ENCODE data around the gene VARS2.
A peak's percentile ranks its signal among the peaks of the same experiment; 100 is the strongest.
"Not testable (repeated sequence)": the region's sequence is repeated elsewhere in the genome, so short reads cannot be mapped to it uniquely, and the experiment has no call there.

The VARS2 gene

DNA sequence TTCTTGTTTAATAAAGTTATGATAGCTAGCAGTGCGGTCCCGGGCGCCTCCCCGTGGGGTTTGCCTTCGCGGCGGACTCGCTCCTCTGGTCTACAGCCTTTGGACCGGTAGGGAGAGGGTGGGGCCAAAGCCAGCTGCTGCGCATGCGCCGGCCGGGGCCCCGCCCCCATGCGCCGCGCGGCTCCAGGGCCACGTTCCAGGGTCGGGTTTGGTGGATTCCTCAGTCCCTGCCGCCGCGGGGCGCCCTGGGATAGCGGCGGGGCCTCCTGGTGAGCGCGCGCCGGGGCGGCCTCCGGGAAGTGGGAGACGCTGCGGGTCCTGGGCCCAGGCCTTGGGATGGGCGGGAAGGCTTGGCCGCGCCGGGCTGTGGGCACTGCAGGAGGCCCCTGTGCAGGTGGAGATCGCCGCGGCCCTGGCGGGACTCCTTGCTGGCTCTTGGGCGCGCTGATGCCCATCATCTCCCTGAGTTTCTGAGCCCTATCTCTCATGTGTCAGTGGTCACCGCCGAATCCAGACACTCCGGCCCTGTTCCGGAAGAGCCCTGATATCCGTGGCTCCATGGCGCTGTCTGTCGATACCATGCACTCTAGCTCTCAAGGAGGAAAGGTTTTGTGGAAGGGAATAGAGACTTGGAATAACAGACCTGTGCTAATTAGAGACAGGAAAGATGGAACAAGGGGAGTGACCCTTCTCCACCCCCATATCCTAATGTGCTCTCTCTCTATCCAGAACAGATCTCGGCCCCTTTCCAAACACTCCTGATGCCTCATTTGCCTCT lies at the start of gene VARS2:
TSS of gene VARS2 (plus strand) at position 163 of the 778 bp plus-strand sequence. CDS start at position 762, 599 bp downstream.
- peak within 1 kb of the TSS; percentile 96 for H2AFZ ChIP-seq
- peak within 1 kb of the TSS; percentile 74 for H3K4me3 ChIP-seq (ENCODE audit: low read depth, low read length)
- H3K27me3 ChIP-seq (ENCODE audit: control insufficient read depth, insufficient read depth, low read length): no peaks in the 10 kb centered on the region
- TF ChIP-seq, protein P1, sequence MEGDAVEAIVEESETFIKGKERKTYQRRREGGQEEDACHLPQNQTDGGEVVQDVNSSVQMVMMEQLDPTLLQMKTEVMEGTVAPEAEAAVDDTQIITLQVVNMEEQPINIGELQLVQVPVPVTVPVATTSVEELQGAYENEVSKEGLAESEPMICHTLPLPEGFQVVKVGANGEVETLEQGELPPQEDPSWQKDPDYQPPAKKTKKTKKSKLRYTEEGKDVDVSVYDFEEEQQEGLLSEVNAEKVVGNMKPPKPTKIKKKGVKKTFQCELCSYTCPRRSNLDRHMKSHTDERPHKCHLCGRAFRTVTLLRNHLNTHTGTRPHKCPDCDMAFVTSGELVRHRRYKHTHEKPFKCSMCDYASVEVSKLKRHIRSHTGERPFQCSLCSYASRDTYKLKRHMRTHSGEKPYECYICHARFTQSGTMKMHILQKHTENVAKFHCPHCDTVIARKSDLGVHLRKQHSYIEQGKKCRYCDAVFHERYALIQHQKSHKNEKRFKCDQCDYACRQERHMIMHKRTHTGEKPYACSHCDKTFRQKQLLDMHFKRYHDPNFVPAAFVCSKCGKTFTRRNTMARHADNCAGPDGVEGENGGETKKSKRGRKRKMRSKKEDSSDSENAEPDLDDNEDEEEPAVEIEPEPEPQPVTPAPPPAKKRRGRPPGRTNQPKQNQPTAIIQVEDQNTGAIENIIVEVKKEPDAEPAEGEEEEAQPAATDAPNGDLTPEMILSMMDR (IDR thresholded peaks at IDR 0.05): peak; percentile 69
- H3K4me2 ChIP-seq (ENCODE audit: low read length): peak within 1 kb of the TSS; percentile 81
- H3K4me1 ChIP-seq: peaks cover 21% of the 10 kb centered on the region
- peaks cover 8% of the 10 kb centered on the region for H3K79me2 ChIP-seq
- H3K36me3 ChIP-seq (ENCODE audit: control insufficient read depth, insufficient read depth, low read length): no peaks in the 10 kb centered on the region
- H3K9me3 ChIP-seq (ENCODE audit: control insufficient read depth, low read length): no peaks in the 10 kb centered on the region
- peak within 1 kb of the TSS; percentile 98 for H3K27ac ChIP-seq
- H3K9ac ChIP-seq: peak within 1 kb of the TSS; percentile 84

DNA sequence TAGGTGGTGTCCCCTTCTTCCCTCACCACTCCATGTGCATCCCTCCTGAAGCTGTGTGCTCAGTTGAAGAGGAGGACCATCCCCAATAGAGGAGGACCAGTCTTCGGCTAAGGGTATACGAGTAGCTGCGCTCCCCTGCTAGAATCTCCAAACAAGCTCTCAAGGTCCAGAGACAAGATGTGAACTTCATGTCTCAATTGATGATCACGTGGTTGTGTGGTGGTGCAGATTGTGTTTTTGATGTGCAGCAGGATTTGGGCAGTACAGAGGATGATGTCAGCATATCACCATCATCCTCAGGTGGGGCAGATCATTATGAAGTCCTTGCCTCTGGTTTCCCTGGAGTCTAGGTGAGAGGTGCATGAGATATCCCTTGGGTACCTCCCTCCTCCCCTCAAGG lies 49.7 kb upstream of the VARS2 start:
- TF ChIP-seq, protein P1 (IDR thresholded peaks at IDR 0.05): no peak
- no peaks in the 10 kb centered on the region for H3K79me2 ChIP-seq
- H3K4me3 ChIP-seq (ENCODE audit: low read depth, low read length): no peak overlapping the region

DNA sequence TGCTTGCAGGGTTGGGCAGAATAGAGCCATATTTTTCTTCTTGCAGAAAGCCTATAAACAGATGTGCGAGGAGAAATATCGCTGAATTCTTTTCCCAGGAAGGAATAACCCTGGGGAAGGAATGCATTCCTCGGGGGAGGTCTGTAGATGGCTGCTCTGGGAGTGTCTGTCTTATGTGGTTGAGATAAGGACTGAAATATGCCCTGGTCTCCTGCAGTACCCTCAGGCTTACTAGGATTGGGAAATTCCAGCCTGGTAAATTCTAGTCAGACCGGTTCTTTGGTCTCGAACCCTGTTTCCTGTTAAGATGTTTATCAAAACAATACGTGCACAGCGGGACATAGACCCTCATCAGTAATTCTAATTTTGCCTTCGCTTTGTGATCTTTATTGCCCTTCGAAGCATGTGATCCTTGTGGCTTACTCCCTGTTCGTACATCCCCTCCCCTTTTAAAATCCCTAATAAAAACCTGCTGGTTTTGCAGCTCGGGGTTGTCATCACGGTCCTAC lies 44.7 kb upstream of the VARS2 start:
- H3K4me3 ChIP-seq (ENCODE audit: low read depth, low read length); H3K36me3 ChIP-seq (ENCODE audit: control insufficient read depth, insufficient read depth, low read length); H3K4me2 ChIP-seq (ENCODE audit: low read length); H3K27me3 ChIP-seq (ENCODE audit: control insufficient read depth, insufficient read depth, low read length); H3K79me2 ChIP-seq; H3K9me3 ChIP-seq (ENCODE audit: control insufficient read depth, low read length); H3K27ac ChIP-seq; H3K4me1 ChIP-seq; H2AFZ ChIP-seq; H3K9ac ChIP-seq: not testable (repeated sequence)

More for the DNA sequence above, 49.7 kb upstream of the VARS2 start:
- Histone ChIP-seq H3K27me3 (ENCODE audit: control insufficient read depth, insufficient read depth, low read length) (no peaks in the 10 kb centered on the region), H3K4me1 (no peaks in the 10 kb centered on the region), H3K9ac (no peak overlapping the region), H2AFZ (no peak overlapping the region), H3K4me2 (ENCODE audit: low read length) (no peak overlapping the region), H3K36me3 (ENCODE audit: control insufficient read depth, insufficient read depth, low read length) (no peaks in the 10 kb centered on the region), H3K27ac (no peak overlapping the region), H3K9me3 (ENCODE audit: control insufficient read depth, low read length) (no peaks in the 10 kb centered on the region)

DNA sequence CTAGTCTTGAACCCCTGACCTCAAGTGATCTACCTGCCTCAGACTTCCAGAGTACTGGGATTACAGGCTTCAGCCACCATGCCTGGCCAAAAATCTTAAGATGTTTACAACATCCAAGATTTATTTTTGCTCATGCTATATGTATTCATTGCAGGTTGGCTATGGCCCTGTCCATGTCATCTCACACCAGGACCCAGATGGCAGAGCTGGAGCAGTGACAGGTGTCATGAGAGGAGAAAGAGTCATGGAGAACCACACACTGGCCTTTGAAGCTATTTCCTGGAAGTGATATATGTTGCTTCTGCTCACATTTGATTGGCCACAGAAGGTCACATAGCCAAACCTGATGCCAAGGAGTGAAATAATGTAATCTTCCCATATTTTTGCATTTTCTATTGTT lies 43.5 kb upstream of the VARS2 start:
- H3K27me3 ChIP-seq (ENCODE audit: control insufficient read depth, insufficient read depth, low read length): no peaks in the 10 kb centered on the region
- H3K27ac ChIP-seq: no peak overlapping the region
- no peak overlapping the region for H3K4me3 ChIP-seq (ENCODE audit: low read depth, low read length)
- H2AFZ ChIP-seq: no peak overlapping the region
- no peaks in the 10 kb centered on the region for H3K79me2 ChIP-seq
- no peaks in the 10 kb centered on the region for H3K36me3 ChIP-seq (ENCODE audit: control insufficient read depth, insufficient read depth, low read length)
- no peak overlapping the region for H3K9ac ChIP-seq
- H3K4me2 ChIP-seq (ENCODE audit: low read length): no peak overlapping the region
- no peaks in the 10 kb centered on the region for H3K9me3 ChIP-seq (ENCODE audit: control insufficient read depth, low read length)
- no peaks in the 10 kb centered on the region for H3K4me1 ChIP-seq
- TF ChIP-seq, protein P1 (IDR thresholded peaks at IDR 0.05): no peak

DNA sequence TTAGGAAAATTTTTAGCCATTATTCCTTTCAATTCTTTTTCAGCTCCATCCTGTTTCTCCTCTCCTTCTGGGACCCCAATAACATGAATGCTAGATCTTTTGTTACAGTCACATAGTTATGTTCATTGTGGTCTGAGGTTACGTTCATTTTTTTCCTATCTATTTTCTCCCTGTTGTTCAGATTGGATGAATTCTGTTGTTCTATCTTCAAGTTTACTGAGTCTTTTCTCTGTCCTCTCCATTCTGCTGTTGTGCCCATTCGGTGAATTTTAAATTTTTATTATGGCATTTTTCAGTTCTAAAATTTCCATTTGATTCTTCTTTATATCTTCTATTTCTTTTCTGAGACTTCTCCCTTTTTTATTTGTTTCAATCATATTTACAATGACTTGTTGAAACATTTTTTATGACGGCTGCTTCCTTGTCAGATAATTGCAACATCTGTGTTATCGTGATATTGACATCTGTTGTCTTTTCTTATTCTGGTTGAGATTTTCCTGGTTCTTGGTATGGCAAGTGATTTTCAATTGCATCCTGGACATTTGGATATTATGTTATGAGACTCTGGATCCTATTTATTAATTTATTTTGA lies 42.4 kb upstream of the VARS2 start:
- TF ChIP-seq, protein P1 (IDR thresholded peaks at IDR 0.05): no peak
- Histone ChIP-seq H3K9me3 (ENCODE audit: control insufficient read depth, low read length) (no peaks in the 10 kb centered on the region), H3K27me3 (ENCODE audit: control insufficient read depth, insufficient read depth, low read length) (no peaks in the 10 kb centered on the region), H3K4me2 (ENCODE audit: low read length) (no peak overlapping the region), H3K36me3 (ENCODE audit: control insufficient read depth, insufficient read depth, low read length) (no peaks in the 10 kb centered on the region), H3K79me2 (no peaks in the 10 kb centered on the region), H2AFZ (no peak overlapping the region), H3K27ac (no peak overlapping the region), H3K4me1 (peaks cover 7% of the 10 kb centered on the region), H3K4me3 (ENCODE audit: low read depth, low read length) (no peak overlapping the region), H3K9ac (no peak overlapping the region)

Data from parathyroid adenoma (tissue), 2 donors.